Glutamatergic neuron (in vitro differentiated cells): ENCODE results near the gene ZCCHC3. TPM values are rescaled to one million over a fixed set of nuclear protein-coding genes. Genes with fewer than 3 reads are reported as not detected.

ENCODE experiments used
- DNase-seq: peaks from one replicate; pipeline ENCODE4 v3.0.0; 2022
- H3K27ac Mint-ChIP-seq: one replicate; pipeline ENCODE4 v1.8.0; 2020; ENCODE audit warnings: mild to moderate bottlenecking, mixed read lengths, inconsistent platforms; ENCODE audit not compliant: unreplicated experiment
- H3K27me3 Mint-ChIP-seq: one replicate; pipeline ENCODE4 v1.8.0; 2020; ENCODE audit warnings: mild to moderate bottlenecking, moderate library complexity, mixed read lengths, inconsistent platforms; ENCODE audit not compliant: unreplicated experiment
- H3K36me3 Mint-ChIP-seq: one replicate; pipeline ENCODE4 v1.8.0; 2020; ENCODE audit warnings: mild to moderate bottlenecking, mixed read lengths, inconsistent platforms; ENCODE audit not compliant: unreplicated experiment
- H3K4me1 Mint-ChIP-seq: one replicate; pipeline ENCODE4 v1.8.0; 2020; ENCODE audit warnings: mild to moderate bottlenecking, low read depth, mixed read lengths, inconsistent platforms; ENCODE audit not compliant: unreplicated experiment
- H3K4me3 Mint-ChIP-seq: one replicate; pipeline ENCODE4 v1.8.0; 2020; ENCODE audit warnings: mild to moderate bottlenecking, mixed read lengths, inconsistent platforms; ENCODE audit not compliant: unreplicated experiment
- H3K9me3 Mint-ChIP-seq: one replicate; pipeline ENCODE4 v1.8.0; 2020; ENCODE audit warnings: mild to moderate bottlenecking, moderate library complexity, mixed read lengths, inconsistent platforms; ENCODE audit not compliant: unreplicated experiment
- CTCF ChIP-seq: fragments of 200-600 bp; sonication (generic); IDR thresholded peaks from one replicate; pipeline ENCODE4 v1.5.0; 2021; ENCODE audit not compliant: partially characterized antibody, unreplicated experiment
- total RNA-seq: library from RNA; stranded (reverse); fragmentation: NEBNext Ultra II Directional; extraction: Animal tissue kit (Norgen Biotek cat#: 25700); gene quantifications from one replicate; pipeline ENCODE4 v1.2.1, GENCODE V29; 2021; ENCODE audit not compliant: unreplicated experiment

ZCCHC3 gene
- total RNA-seq, 1 donor from 2014 or later = 15.3 TPM

GRCh38 chr20:316316-317068 lies 19.1 kb downstream of the ZCCHC3 start:
- no peak overlapping the region for H3K4me3 Mint-ChIP-seq
- H3K27me3 Mint-ChIP-seq = peaks cover 3% of the 10 kb centered on the region
- H3K9me3 Mint-ChIP-seq = peaks cover 1% of the 10 kb centered on the region
- TF ChIP-seq CTCF = no peak
- H3K4me1 Mint-ChIP-seq = no peaks in the 10 kb centered on the region
- H3K36me3 Mint-ChIP-seq = peaks cover 7% of the 10 kb centered on the region
- DNase-seq = no peak
- no peak overlapping the region for H3K27ac Mint-ChIP-seq

GRCh38 chr20:324177-325044 lies 27.0 kb downstream of the ZCCHC3 start:
- peaks cover 9% of the 10 kb centered on the region for H3K36me3 Mint-ChIP-seq
- TF ChIP-seq CTCF = no peak
- H3K27ac Mint-ChIP-seq = peak overlapping the region; percentile 97
- H3K4me3 Mint-ChIP-seq = peak overlapping the region; percentile 95
- H3K9me3 Mint-ChIP-seq = peaks cover 26% of the 10 kb centered on the region
- peaks cover 11% of the 10 kb centered on the region for H3K4me1 Mint-ChIP-seq
- peak; percentile 95 for DNase-seq
- peaks cover 21% of the 10 kb centered on the region for H3K27me3 Mint-ChIP-seq

- Mint-ChIP-seq H3K4me1 (peaks cover 17% of the 10 kb centered on the region), H3K9me3 (peaks cover 29% of the 10 kb centered on the region), H3K36me3 (peaks cover 9% of the 10 kb centered on the region), H3K27ac (peak within 1 kb of the TSS; percentile 97), H3K27me3 (peaks cover 18% of the 10 kb centered on the region), H3K4me3 (peak within 1 kb of the TSS; percentile 95)
- no peak for TF ChIP-seq CTCF
- DNase-seq = peak; percentile 100
These were observed 27.9 kb downstream of the ZCCHC3 start, which contains the start of gene SOX12 for GRCh38 chr20:325045-325888. TSS of gene SOX12 (plus strand) at chr20:325552. CDS start at chr20:325925, 373 bp downstream.

- Mint-ChIP-seq H3K27ac (peak overlapping the region; percentile 76), H3K36me3 (peaks cover 5% of the 10 kb centered on the region), H3K4me1 (peaks cover 20% of the 10 kb centered on the region), H3K4me3 (peak overlapping the region; percentile 84), H3K27me3 (peaks cover 18% of the 10 kb centered on the region), H3K9me3 (peaks cover 29% of the 10 kb centered on the region)
- DNase-seq = peak; percentile 72
- TF ChIP-seq CTCF = no peak
These were observed 28.7 kb downstream of the ZCCHC3 start for GRCh38 chr20:325889-326644.
